IMR-90 (cell line): Measurements from ENCODE around the gene FAM234B. TPM values are rescaled to one million over a fixed set of nuclear protein-coding genes. Genes with fewer than 3 reads are reported as not detected.

Source experiments
- ATAC-seq: fragments of 200-7000 bp; cut with Tn5 transposase; 2 replicates; pipeline ENCODE4 v1.9.1; 2020; ENCODE audit warnings: low read depth, mild to moderate bottlenecking, moderate library complexity
- BruUV-seq: library from RNA; stranded (reverse); fragments of 400-500 nt; replicated peaks from 2 replicates; lab custom pipeline; 2021; lab: Mats Ljungman, UMichigan
- CTCF ChIA-PET: fragments of 300-600 bp; formaldehyde crosslinking; extraction: SDS; loops from one replicate; lab custom pipeline; 2021; ENCODE audit warnings: antibody characterized with exemption; lab: Yijun Ruan, JAX
- POLR2A ChIA-PET: fragments of 300-600 bp; sonication (Branson Sonifier 250); formaldehyde crosslinking; loops from one replicate; lab custom pipeline; 2022; ENCODE audit warnings: antibody characterized with exemption; ENCODE audit not compliant: unreplicated experiment; lab: Charles Lee
- DNase-seq: peaks from one replicate; pipeline ENCODE4 v3.0.0; 2013
- H2AFZ ChIP-seq: replicated peaks from 2 replicates; pipeline ENCODE3; 2013; ENCODE audit warnings: low read length, mild to moderate bottlenecking; ENCODE audit not compliant: poor library complexity
- H2AK5ac ChIP-seq: 2 replicates; pipeline ENCODE4 v1.6.1; 2013; ENCODE audit warnings: low read depth, low read length, inconsistent platforms
- H2AK9ac ChIP-seq: replicated peaks from 2 replicates; pipeline ENCODE3; 2013; ENCODE audit warnings: mild to moderate bottlenecking, low read depth, low read length, moderate library complexity; ENCODE audit not compliant: poor library complexity
- H2BK120ac ChIP-seq: 2 replicates; pipeline ENCODE4 v1.6.1; 2013; ENCODE audit warnings: low read depth, low read length, inconsistent platforms
- H2BK15ac ChIP-seq: 3 replicates; pipeline ENCODE4 v1.6.1; 2013; ENCODE audit warnings: low read depth, low read length, inconsistent platforms
- H2BK20ac ChIP-seq: 2 replicates; pipeline ENCODE4 v1.6.1; 2013; ENCODE audit warnings: low read depth, mild to moderate bottlenecking, inconsistent platforms, low read length, moderate library complexity
- H2BK5ac ChIP-seq: 2 replicates; pipeline ENCODE4 v1.6.1; 2013; ENCODE audit warnings: mild to moderate bottlenecking, low read depth, low read length, inconsistent platforms; ENCODE audit not compliant: poor library complexity, severe bottlenecking
- H3K14ac ChIP-seq: replicated peaks from 2 replicates; pipeline ENCODE4 v1.6.1; 2013; ENCODE audit warnings: low read depth, low read length, inconsistent platforms
- H3K18ac ChIP-seq: 2 replicates; pipeline ENCODE4 v1.6.1; 2013; ENCODE audit warnings: low read depth, low read length, control low read depth
- H3K23ac ChIP-seq: 2 replicates; pipeline ENCODE4 v1.6.1; 2013; ENCODE audit warnings: low read depth, low read length, inconsistent platforms
- H3K27ac ChIP-seq: 2 replicates; pipeline ENCODE4 v1.5.1; 2013; ENCODE audit warnings: mild to moderate bottlenecking, control low read depth, low read length; ENCODE audit not compliant: insufficient read depth
- H3K27me3 ChIP-seq: 2 replicates; pipeline ENCODE4 v1.6.1; 2013; ENCODE audit warnings: low read length; ENCODE audit not compliant: control insufficient read depth, insufficient read depth
- H3K36me3 ChIP-seq: 2 replicates; pipeline ENCODE4 v1.6.1; 2013; ENCODE audit warnings: low read length, mixed read lengths; ENCODE audit not compliant: control insufficient read depth, insufficient read depth
- H3K4ac ChIP-seq: 2 replicates; pipeline ENCODE4 v1.6.1; 2013; ENCODE audit warnings: low read depth, low read length, inconsistent platforms
- H3K4me1 ChIP-seq: 2 replicates; pipeline ENCODE4 v1.6.1; 2013; ENCODE audit warnings: low read length, mixed read lengths; ENCODE audit not compliant: control insufficient read depth, insufficient read depth
- H3K4me2 ChIP-seq: 2 replicates; pipeline ENCODE4 v1.6.1; 2013; ENCODE audit warnings: low read depth, mild to moderate bottlenecking, control low read depth, low read length, moderate library complexity
- H3K4me3 ChIP-seq: 2 replicates; pipeline ENCODE4 v1.5.1; 2013; ENCODE audit warnings: low read depth, mild to moderate bottlenecking, control low read depth, low read length, moderate library complexity; ENCODE audit not compliant: insufficient read depth
- H3K56ac ChIP-seq: 2 replicates; pipeline ENCODE4 v1.6.1; 2013; ENCODE audit warnings: low read length, inconsistent platforms; ENCODE audit not compliant: insufficient read depth; ENCODE audit errors: extremely low read depth
- H3K79me1 ChIP-seq, 2 experiments: 2 replicates each; pipeline ENCODE4 v1.6.1; 2013; ENCODE audit warnings: low read length in 2 of 2, inconsistent platforms in 1 of 2, low read depth in 1 of 2
- H3K9ac ChIP-seq: 2 replicates; pipeline ENCODE4 v1.6.1; 2013; ENCODE audit warnings: low read depth, low read length, control low read depth
- H3K9me1 ChIP-seq: 2 replicates; pipeline ENCODE4 v1.6.1; 2013; ENCODE audit warnings: low read length, inconsistent platforms; ENCODE audit not compliant: insufficient read depth
- H3K9me3 ChIP-seq: 2 replicates; pipeline ENCODE4 v1.6.1; 2013; ENCODE audit warnings: low read length; ENCODE audit not compliant: control insufficient read depth, insufficient read depth
- H4K20me1 ChIP-seq: 2 replicates; pipeline ENCODE4 v1.6.1; 2013; ENCODE audit warnings: low read length, inconsistent platforms; ENCODE audit not compliant: insufficient read depth
- H4K5ac ChIP-seq: 2 replicates; pipeline ENCODE4 v1.6.1; 2013; ENCODE audit warnings: mild to moderate bottlenecking, low read depth, low read length, control low read depth
- H4K8ac ChIP-seq, 2 experiments: 2 replicates each; pipeline ENCODE4 v1.6.1; 2013; ENCODE audit warnings: low read depth in 2 of 2, low read length in 2 of 2, control low read depth in 1 of 2, inconsistent platforms in 1 of 2
- H4K91ac ChIP-seq: 2 replicates; pipeline ENCODE4 v1.6.1; 2013; ENCODE audit warnings: low read depth, low read length, inconsistent platforms; ENCODE audit not compliant: insufficient read depth
- CTCF ChIP-seq: conservative IDR thresholded peaks from 2 replicates; pipeline ENCODE4 v1.5.1; 2012; ENCODE audit warnings: mild to moderate bottlenecking, low read depth, low read length, improper control_type of control experiment
- ELK1 ChIP-seq: fragments of 150-350 bp; IDR thresholded peaks from 2 replicates; pipeline ENCODE4 v1.6.1; 2016; ENCODE audit warnings: low read depth, mild to moderate bottlenecking, low read length, moderate library complexity, borderline replicate concordance
- FOS ChIP-seq: fragments of 150-350 bp; IDR thresholded peaks from 2 replicates; pipeline ENCODE4 v1.6.1; 2016; ENCODE audit warnings: low read depth, low read length
- MAZ ChIP-seq: IDR thresholded peaks from 2 replicates; pipeline ENCODE4 v1.6.1; 2012; ENCODE audit warnings: low read depth, mild to moderate bottlenecking, low read length, improper control_type of control experiment, moderate library complexity, borderline replicate concordance
- MXI1 ChIP-seq: IDR thresholded peaks from 2 replicates; pipeline ENCODE4 v1.6.1; 2012; ENCODE audit warnings: low read depth, mild to moderate bottlenecking, low read length, moderate library complexity, borderline replicate concordance
- NFE2L2 ChIP-seq: fragments of 150-350 bp; IDR thresholded peaks from 2 replicates; pipeline ENCODE4 v1.6.1; 2016; ENCODE audit warnings: low read depth, mild to moderate bottlenecking, low read length
- RAD21 ChIP-seq: IDR thresholded peaks from 2 replicates; pipeline ENCODE4 v1.6.1; 2012; ENCODE audit warnings: low read length, improper control_type of control experiment
- RFX5 ChIP-seq: IDR thresholded peaks from 2 replicates; pipeline ENCODE4 v1.8.0; 2012; ENCODE audit warnings: low read depth, mild to moderate bottlenecking, low read length, moderate library complexity
- WGBS, 2 experiments: methylation state at CpG; one replicate each; pipeline versions ENCODE4 v1.1.5 to v1.1.7; 2013; ENCODE audit warnings: missing lambda C conversion rate in 2 of 2; ENCODE audit not compliant: insufficient read length in 1 of 2; ENCODE audit errors: extremely low coverage in 2 of 2; 5-methylcytosine and 5-hydroxymethylcytosine counted together
- dilution Hi-C: fragments of 300-500 bp; cut with HindIII; formaldehyde crosslinking; loops from one replicate; pipeline ENCODE4 v1.14.3; 2018; ENCODE audit warnings: low sequenced_read_pairs; ENCODE audit not compliant: unreplicated experiment
- in situ Hi-C: fragments of 300-500 bp; cut with MboI; formaldehyde crosslinking; loops from 3 replicates; pipeline ENCODE4 v1.14.3; 2019; ENCODE audit warnings: low sequenced_read_pairs, inconsistent platforms, mixed read lengths
- intact Hi-C: fragments of 100-400 bp; cut with micrococcal nuclease; formaldehyde crosslinking; loops from 2 replicates; pipeline ENCODE4 v1.10.0; 2022
- polyA plus RNA-seq, 3 experiments: library from polyadenylated mRNA; depleted of rRNA; stranded (reverse); fragments of >200 nt; gene quantifications; 2 replicates each; pipeline ENCODE4 v1.2.3, GENCODE V29; 2012; ENCODE audit warnings: low replicate concordance in 1 of 3
- total RNA-seq: library from RNA; depleted of rRNA; stranded (reverse); fragments of >200 nt; gene quantifications from 2 replicates; pipeline ENCODE4 v1.2.3, GENCODE V29; 2012

The FAM234B gene
- total and polyA plus RNA-seq, 2 of the 4 experiments (the other 2 are of a cell fraction), result 3.6 to 8.6 TPM

- Histone ChIP-seq H3K9me3 (no peaks in the 10 kb centered on the region), H2BK5ac (no peak overlapping the region), H3K18ac (no peak overlapping the region), H3K4ac (no peak overlapping the region), H3K4me3 (no peak overlapping the region), H2BK20ac (no peak overlapping the region), H3K27me3 (no peaks in the 10 kb centered on the region), H3K56ac (no peak overlapping the region), H2BK120ac (no peak overlapping the region), H3K36me3 (no peaks in the 10 kb centered on the region), H3K27ac (no peak overlapping the region), H2AFZ (no peak overlapping the region), H2AK5ac (no peak overlapping the region), H4K20me1 (no peaks in the 10 kb centered on the region), H3K79me1 (peaks cover 9 to 11% of the 10 kb centered on the region in 2 experiments; a peak in 3 of 4 replicates), H2AK9ac (no peak overlapping the region), H4K5ac (no peak overlapping the region), H3K23ac (no peak overlapping the region), H4K91ac (no peak overlapping the region), H3K9ac (no peak overlapping the region), H3K9me1 (no peaks in the 10 kb centered on the region), H3K4me2 (no peak overlapping the region), H3K4me1 (peaks cover 2% of the 10 kb centered on the region; the same call in 1 of the 2 replicates), H4K8ac (no peak overlapping the region), H2BK15ac (no peak overlapping the region), H3K14ac (no peak overlapping the region)
- intact Hi-C loops, result no loop called here
- BruUV-seq, result no TSS peak
- in situ Hi-C loops, result loop anchor here (25.0 kb wide), 1 partner anchor 490 kb away; no protein-coding TSS in a partner anchor
- ChIA-PET POLR2A (no interaction called here), CTCF (no interaction called here)
- no peak for TF ChIP-seq NFE2L2
- no peak for TF ChIP-seq MXI1
- no peak for TF ChIP-seq FOS
- TF ChIP-seq MAZ, result no peak
- TF ChIP-seq ELK1, result no peak
- no peak for TF ChIP-seq RAD21
- no peak for TF ChIP-seq CTCF
- no peak for TF ChIP-seq RFX5
- dilution Hi-C loops, result no loop called here
- no CpG with 5 or more reads among the region's 1 CpG for WGBS, 2 experiments
- DNase-seq (no peak), ATAC-seq (no peak)
These were observed 2.8 kb downstream of the FAM234B start for GRCh38 chr12:13046964-13047363.
